GM12878 (cell line): Measurements from ENCODE around the gene PPFIA4. TPM values are rescaled to one million over a fixed set of nuclear protein-coding genes. Genes with fewer than 3 reads are reported as not detected.

Source experiments
- ATAC-seq: fragments of 200-7000 bp; cut with Tn5 transposase; 3 replicates; pipeline ENCODE4 v1.9.1; 2020; ENCODE audit warnings: mild to moderate bottlenecking, moderate library complexity
- BruUV-seq: library from RNA; stranded (reverse); fragments of 400-500 nt; replicated peaks from 2 replicates; lab custom pipeline; 2021; lab: Mats Ljungman, UMichigan
- CTCF ChIA-PET: fragments of 300-600 bp; sonication (Branson Sonifier 250); formaldehyde crosslinking; extraction: SDS; loops from one replicate; lab custom pipeline; 2021; ENCODE audit warnings: inconsistent platforms; lab: Yijun Ruan, JAX
- POLR2A ChIA-PET: fragments of 350-600 bp; formaldehyde crosslinking; extraction: SDS; loops from one replicate; lab custom pipeline; 2021; ENCODE audit warnings: inconsistent platforms; lab: Charles Lee
- RAD21 ChIA-PET: fragments of 300-600 bp; sonication (Branson Sonifier 250); formaldehyde crosslinking; loops from one replicate; lab custom pipeline; 2023; ENCODE audit warnings: antibody characterized with exemption; ENCODE audit not compliant: unreplicated experiment; lab: Charles Lee
- SMC1A ChIA-PET: fragments of 300-600 bp; sonication (Branson Sonifier 250); formaldehyde crosslinking; loops from one replicate; lab custom pipeline; 2023; ENCODE audit not compliant: unreplicated experiment, uncharacterized antibody; lab: Charles Lee
- DNase-seq: peaks from one replicate; pipeline ENCODE4 v3.0.0-alpha.2; 2011; ENCODE audit warnings: low read depth, low spot score
- FAIRE-seq: peaks from 3 replicates; lab custom pipeline; 2011; peaks lifted over from hg19 to GRCh38; lab: Jason Lieb, UNC
- H2AFZ ChIP-seq: 2 replicates; pipeline ENCODE4 v1.6.0; 2011; ENCODE audit warnings: low read depth, low read length, control low read depth; ENCODE audit not compliant: control insufficient read depth
- H3K27ac ChIP-seq: 2 replicates; pipeline ENCODE4 v1.5.1; 2011; ENCODE audit warnings: control low read depth; ENCODE audit not compliant: control insufficient read depth, insufficient read depth
- H3K27me3 ChIP-seq, 2 experiments: replicated peaks in 1 of 2; 2 replicates each; pipeline versions ENCODE4 v1.6.0 to v1.6.1; 2011; ENCODE audit warnings: low read length in 1 of 2; ENCODE audit not compliant: control insufficient read depth in 2 of 2, insufficient read depth in 2 of 2
- H3K36me3 ChIP-seq, 2 experiments: 2 replicates each; pipeline ENCODE4 v1.5.1; 2011; ENCODE audit warnings: low read length in 1 of 2; ENCODE audit not compliant: control insufficient read depth in 2 of 2, insufficient read depth in 2 of 2
- H3K4me1 ChIP-seq: 2 replicates; pipeline ENCODE4 v1.6.1; 2011; ENCODE audit warnings: mild to moderate bottlenecking, low read length, moderate library complexity, mixed read lengths; ENCODE audit not compliant: control insufficient read depth, insufficient read depth
- H3K4me2 ChIP-seq: 2 replicates; pipeline ENCODE4 v1.6.0; 2011; ENCODE audit warnings: control low read depth; ENCODE audit not compliant: control insufficient read depth, insufficient read depth
- H3K4me3 ChIP-seq: fragments of 200-600 bp; sonication (generic); 2 replicates; pipeline ENCODE4 v1.5.1; 2016
- H3K79me2 ChIP-seq: 2 replicates; pipeline ENCODE4 v1.6.0; 2011; ENCODE audit warnings: low read length; ENCODE audit not compliant: control insufficient read depth, insufficient read depth
- H3K9ac ChIP-seq: 2 replicates; pipeline ENCODE4 v1.8.0; 2011; ENCODE audit warnings: low read length, control low read depth, mixed read lengths; ENCODE audit not compliant: control insufficient read depth, insufficient read depth
- H3K9me3 ChIP-seq: replicated peaks from 3 replicates; pipeline ENCODE4 v1.5.1; 2011; ENCODE audit warnings: mild to moderate bottlenecking, low read length; ENCODE audit not compliant: control insufficient read depth, insufficient read depth
- H4K20me1 ChIP-seq: 2 replicates; pipeline ENCODE4 v1.6.0; 2011; ENCODE audit not compliant: control insufficient read depth, insufficient read depth
- BMI1 ChIP-seq: fragments of 450-650 bp; IDR thresholded peaks from 2 replicates; pipeline ENCODE4 v1.6.1; 2016; ENCODE audit warnings: mild to moderate bottlenecking, moderate library complexity, borderline replicate concordance
- CHD4 ChIP-seq: fragments of 200-600 bp; sonication (generic); IDR thresholded peaks from 2 replicates; pipeline ENCODE4 v1.6.1; 2016; ENCODE audit warnings: mild to moderate bottlenecking
- CREM ChIP-seq: IDR thresholded peaks from 2 replicates; pipeline ENCODE4 v1.6.1; 2014; ENCODE audit warnings: antibody characterized with exemption, low read depth
- HDGF ChIP-seq: fragments of 450-650 bp; IDR thresholded peaks from 2 replicates; pipeline ENCODE4 v1.6.1; 2016; ENCODE audit warnings: antibody characterized with exemption
- MYB ChIP-seq: fragments of 150-350 bp; IDR thresholded peaks from 2 replicates; pipeline ENCODE4 v1.6.1; 2014; ENCODE audit warnings: mild to moderate bottlenecking, low read depth, low read length, borderline replicate concordance
- PAX8 ChIP-seq: fragments of 450-650 bp; IDR thresholded peaks from 2 replicates; pipeline ENCODE4 v1.6.1; 2017; ENCODE audit warnings: mild to moderate bottlenecking, moderate library complexity
- POLR2AphosphoS5 ChIP-seq: IDR thresholded peaks from 2 replicates; pipeline ENCODE4 v1.6.1; 2011; ENCODE audit warnings: mild to moderate bottlenecking, low read length, inconsistent platforms
- RFX5 ChIP-seq: IDR thresholded peaks from 2 replicates; pipeline ENCODE4 v1.6.1; 2011; ENCODE audit warnings: low read depth, low read length, improper control_type of control experiment
- WRNIP1 ChIP-seq: IDR thresholded peaks from 2 replicates; pipeline ENCODE4 v1.6.1; 2011; ENCODE audit warnings: low read depth, low read length, improper control_type of control experiment, borderline replicate concordance
- YY1 ChIP-seq: IDR thresholded peaks from 2 replicates; pipeline ENCODE4 v1.6.1; 2011; ENCODE audit warnings: low read depth, mild to moderate bottlenecking, low read length
- WGBS: methylation state at CpG from one replicate; pipeline ENCODE4 v1.1.6; 2016; ENCODE audit warnings: low lambda C conversion rate; ENCODE audit not compliant: insufficient replicate concordance, insufficient coverage; ENCODE audit errors: missing lambda C conversion rate; 5-methylcytosine and 5-hydroxymethylcytosine counted together
- in situ Hi-C: fragments of 300-500 bp; cut with MboI; formaldehyde crosslinking; loops from 9 replicates; pipeline ENCODE4 v1.14.3; 2018; ENCODE audit warnings: mixed read lengths
- intact Hi-C: fragments of 100-400 bp; cut with micrococcal nuclease; formaldehyde crosslinking; loops from one replicate; pipeline ENCODE4 v1.14.2; 2022; ENCODE audit not compliant: unreplicated experiment
- polyA plus RNA-seq, 11 experiments: library from polyadenylated mRNA; depleted of rRNA in 4 of 11; unstranded in 6 of 11; stranded (reverse) in 5 of 11; fragments of >200 nt; fragmentation: Nextera tagmentation in 4 of 11; fragmentation: Illumina TruSeq in 1 of 11; extraction: Ambion mirVana in 4 of 11; extraction: Trizol in 1 of 11; gene quantifications; 1 replicate in 1 of 11; 2 replicates in 10 of 11; pipeline versions ENCODE4 v1.2.1 to v1.2.3, GENCODE V29; 2011 to 2016; ENCODE audit warnings: inconsistent platforms in 2 of 11, missing spikeins in 2 of 11, low read depth in 1 of 11
- total RNA-seq, 4 experiments: library from RNA; depleted of rRNA in 3 of 4; stranded (reverse); fragments of >200 nt in 3 of 4; fragmentation: Illumina TruSeq in 1 of 4; extraction: Trizol in 1 of 4; gene quantifications; 2 replicates each; pipeline versions ENCODE4 v1.2.1 to v1.2.3, GENCODE V29; 2013 to 2021
- TF ChIP-seq, protein P1 (sequence below): fragments of 450-650 bp; formaldehyde crosslinking; IDR thresholded peaks from 2 replicates; pipeline ENCODE4 v1.4.0; 2022; ENCODE audit warnings: mild to moderate bottlenecking, moderate library complexity
- TF ChIP-seq, protein P2 (sequence below): fragments of 450-650 bp; IDR thresholded peaks from 2 replicates; pipeline ENCODE4 v1.6.1; 2017; ENCODE audit warnings: antibody characterized with exemption, mild to moderate bottlenecking, moderate library complexity

The PPFIA4 gene
- total and polyA plus RNA-seq, 10 of the 15 experiments (the other 5 are each of a cell fraction or from before 2014, with no cell fraction given): 0.02 to 19.7 (median 0.34) TPM; not detected in 1

DNA sequence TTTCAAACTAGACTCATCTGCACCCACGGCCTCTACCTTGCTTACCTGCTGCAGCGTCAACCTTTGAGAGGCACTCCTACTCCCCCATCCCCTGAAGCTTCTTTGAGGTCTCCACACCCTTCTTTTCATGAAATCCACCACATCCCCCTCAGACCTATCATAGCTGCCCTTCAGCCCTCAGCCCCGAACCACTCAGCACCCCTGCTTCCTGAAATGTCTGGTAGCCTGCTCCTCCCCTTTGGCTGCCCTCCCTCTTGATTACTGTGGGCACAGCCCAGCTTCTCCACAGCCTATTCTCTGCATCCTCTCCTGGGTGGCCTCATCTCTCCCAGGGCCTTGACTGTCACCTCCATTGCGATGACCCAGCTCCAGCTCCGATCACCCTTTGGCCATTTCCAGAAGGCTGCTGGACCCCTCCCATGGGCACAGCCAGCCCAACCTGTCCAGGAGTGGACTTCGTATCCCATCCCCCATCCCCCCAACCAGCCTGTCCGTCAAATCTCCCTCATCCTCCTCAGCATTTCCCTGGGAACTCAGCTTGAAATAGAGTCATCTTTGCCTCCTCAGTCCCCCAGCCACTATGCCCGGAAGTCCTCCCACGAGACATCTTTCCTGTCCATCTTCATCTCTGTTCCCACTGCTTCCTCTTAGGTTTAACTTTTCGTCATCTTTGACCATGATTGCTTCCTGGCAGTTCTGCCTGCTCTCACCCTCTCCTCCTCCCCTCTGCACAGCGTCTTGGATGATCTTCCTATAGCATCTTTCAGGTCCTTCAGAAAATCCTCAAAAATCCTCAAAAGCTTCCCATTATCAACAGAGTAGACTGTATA, 95.1 kb downstream of the PPFIA4 start (continued):
- no peak for TF ChIP-seq CHD4

GRCh38 chr1:203122159-203122558, 95.9 kb downstream of the PPFIA4 start:
- 0% methylated on average over 2 of the region's 2 CpGs for WGBS
- no peak for TF ChIP-seq POLR2AphosphoS5
- TF ChIP-seq, protein P1, sequence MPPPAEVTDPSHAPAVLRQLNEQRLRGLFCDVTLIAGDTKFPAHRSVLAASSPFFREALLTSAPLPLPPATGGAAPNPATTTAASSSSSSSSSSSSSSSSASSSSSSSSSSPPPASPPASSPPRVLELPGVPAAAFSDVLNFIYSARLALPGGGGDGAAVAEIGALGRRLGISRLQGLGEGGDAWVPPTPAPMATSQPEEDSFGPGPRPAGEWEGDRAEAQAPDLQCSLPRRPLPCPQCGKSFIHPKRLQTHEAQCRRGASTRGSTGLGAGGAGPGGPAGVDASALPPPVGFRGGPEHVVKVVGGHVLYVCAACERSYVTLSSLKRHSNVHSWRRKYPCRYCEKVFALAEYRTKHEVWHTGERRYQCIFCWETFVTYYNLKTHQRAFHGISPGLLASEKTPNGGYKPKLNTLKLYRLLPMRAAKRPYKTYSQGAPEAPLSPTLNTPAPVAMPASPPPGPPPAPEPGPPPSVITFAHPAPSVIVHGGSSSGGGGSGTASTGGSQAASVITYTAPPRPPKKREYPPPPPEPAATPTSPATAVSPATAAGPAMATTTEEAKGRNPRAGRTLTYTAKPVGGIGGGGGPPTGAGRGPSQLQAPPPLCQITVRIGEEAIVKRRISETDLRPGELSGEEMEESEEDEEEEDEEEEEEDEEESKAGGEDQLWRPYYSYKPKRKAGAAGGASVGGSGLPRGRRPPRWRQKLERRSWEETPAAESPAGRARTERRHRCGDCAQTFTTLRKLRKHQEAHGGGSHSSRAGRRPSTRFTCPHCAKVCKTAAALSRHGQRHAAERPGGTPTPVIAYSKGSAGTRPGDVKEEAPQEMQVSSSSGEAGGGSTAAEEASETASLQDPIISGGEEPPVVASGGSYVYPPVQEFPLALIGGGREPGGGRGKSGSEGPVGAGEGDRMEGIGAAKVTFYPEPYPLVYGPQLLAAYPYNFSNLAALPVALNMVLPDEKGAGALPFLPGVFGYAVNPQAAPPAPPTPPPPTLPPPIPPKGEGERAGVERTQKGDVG (CRISPR knock-in tag): no peak
- no peak for TF ChIP-seq MYB
- no peak for TF ChIP-seq RFX5
- TF ChIP-seq CREM: no peak
- no peak for TF ChIP-seq BMI1
- TF ChIP-seq PAX8: no peak
- TF ChIP-seq HDGF: no peak
- no peak for TF ChIP-seq WRNIP1
- TF ChIP-seq, protein P2, sequence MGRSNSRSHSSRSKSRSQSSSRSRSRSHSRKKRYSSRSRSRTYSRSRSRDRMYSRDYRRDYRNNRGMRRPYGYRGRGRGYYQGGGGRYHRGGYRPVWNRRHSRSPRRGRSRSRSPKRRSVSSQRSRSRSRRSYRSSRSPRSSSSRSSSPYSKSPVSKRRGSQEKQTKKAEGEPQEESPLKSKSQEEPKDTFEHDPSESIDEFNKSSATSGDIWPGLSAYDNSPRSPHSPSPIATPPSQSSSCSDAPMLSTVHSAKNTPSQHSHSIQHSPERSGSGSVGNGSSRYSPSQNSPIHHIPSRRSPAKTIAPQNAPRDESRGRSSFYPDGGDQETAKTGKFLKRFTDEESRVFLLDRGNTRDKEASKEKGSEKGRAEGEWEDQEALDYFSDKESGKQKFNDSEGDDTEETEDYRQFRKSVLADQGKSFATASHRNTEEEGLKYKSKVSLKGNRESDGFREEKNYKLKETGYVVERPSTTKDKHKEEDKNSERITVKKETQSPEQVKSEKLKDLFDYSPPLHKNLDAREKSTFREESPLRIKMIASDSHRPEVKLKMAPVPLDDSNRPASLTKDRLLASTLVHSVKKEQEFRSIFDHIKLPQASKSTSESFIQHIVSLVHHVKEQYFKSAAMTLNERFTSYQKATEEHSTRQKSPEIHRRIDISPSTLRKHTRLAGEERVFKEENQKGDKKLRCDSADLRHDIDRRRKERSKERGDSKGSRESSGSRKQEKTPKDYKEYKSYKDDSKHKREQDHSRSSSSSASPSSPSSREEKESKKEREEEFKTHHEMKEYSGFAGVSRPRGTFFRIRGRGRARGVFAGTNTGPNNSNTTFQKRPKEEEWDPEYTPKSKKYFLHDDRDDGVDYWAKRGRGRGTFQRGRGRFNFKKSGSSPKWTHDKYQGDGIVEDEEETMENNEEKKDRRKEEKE: no peak
- no peak for TF ChIP-seq YY1
- TF ChIP-seq, all 136 proteins: peak for 0
- H3K27ac ChIP-seq: no peak overlapping the region
- no peaks in the 10 kb centered on the region for H3K9me3 ChIP-seq
- H2AFZ ChIP-seq: no peak overlapping the region
- no peak for DNase-seq
- no peaks in the 10 kb centered on the region for H3K79me2 ChIP-seq
- FAIRE-seq: no peak
- no peak for ATAC-seq
- intact Hi-C loops: no loop called here
- in situ Hi-C loops: no loop called here
- H3K4me3 ChIP-seq: no peak overlapping the region
- ChIA-PET RAD21 (no interaction called here), SMC1A (interaction anchor here (0.6 kb wide), 1 partner anchor 207 kb away, joined by 3 read pairs; no protein-coding TSS in a partner anchor), CTCF (no interaction called here), POLR2A (no interaction called here)
- H3K9ac ChIP-seq: no peak overlapping the region
- peaks cover 3 to 12% of the 10 kb centered on the region in 2 experiments for H3K27me3 ChIP-seq
- no TSS peak for BruUV-seq
- H4K20me1 ChIP-seq: no peaks in the 10 kb centered on the region
- H3K36me3 ChIP-seq: no peaks in the 10 kb centered on the region
- no peak overlapping the region for H3K4me2 ChIP-seq
- H3K4me1 ChIP-seq: no peaks in the 10 kb centered on the region
